Uterus (tissue), 4 donors: Measurements from ENCODE around the gene KCMF1. TPM values are rescaled to one million over a fixed set of nuclear protein-coding genes. Genes with fewer than 3 reads are reported as not detected.

Experiments used
- DNase-seq, 2 donors: peaks; one replicate each; pipeline ENCODE4 v3.0.0-alpha.2; 2019 to 2020
- H3K27ac ChIP-seq, 2 donors: fragments of 200-600 bp; sonication (generic); 1 replicate in 1 of 2; 2 replicates in 1 of 2; pipeline ENCODE4 v1.5.1; 2016 to 2018
- H3K27me3 ChIP-seq, 2 donors: fragments of 200-600 bp; sonication (generic); one replicate each; pipeline ENCODE4 v1.5.1; 2018 to 2019; ENCODE audit warnings: control low read depth in 1 of 2
- H3K36me3 ChIP-seq, 2 donors: fragments of 200-600 bp; sonication (generic); one replicate each; pipeline ENCODE4 v1.5.1; 2019; ENCODE audit warnings: control low read depth in 1 of 2
- H3K4me1 ChIP-seq, 2 donors: fragments of 200-600 bp; sonication (generic); one replicate each; pipeline ENCODE4 v1.5.1; 2018 to 2019; ENCODE audit warnings: control low read depth in 1 of 2
- H3K4me3 ChIP-seq, 2 donors: fragments of 200-600 bp; sonication (generic); 1 replicate in 1 of 2; 2 replicates in 1 of 2; pipeline ENCODE4 v1.5.1; 2018 to 2019; ENCODE audit warnings: mild to moderate bottlenecking in 1 of 2
- H3K9me3 ChIP-seq, 2 donors: fragments of 200-600 bp; sonication (generic); one replicate each; pipeline ENCODE4 v1.5.1; 2019; ENCODE audit warnings: control low read depth in 1 of 2
- CTCF ChIP-seq, 4 experiments: fragments of 200-600 bp in 2 of 4; fragments of 450-650 bp in 2 of 4; sonication (generic) in 2 of 4; IDR thresholded peaks; one replicate each; pipeline ENCODE4 v1.5.1; 2016 to 2019; ENCODE audit warnings: antibody characterized with exemption in 4 of 4, mild to moderate bottlenecking in 2 of 4, moderate library complexity in 1 of 4
- POLR2A ChIP-seq, 2 donors: fragments of 450-650 bp; IDR thresholded peaks; one replicate each; pipeline ENCODE4 v1.6.1; 2016; ENCODE audit warnings: antibody characterized with exemption in 2 of 2, mild to moderate bottlenecking in 1 of 2, moderate library complexity in 1 of 2
- intact Hi-C: fragments of 100-400 bp; cut with DNase I; formaldehyde crosslinking; loops from one replicate; pipeline ENCODE4 v1.15.1; 2023; ENCODE audit warnings: low total_unique reads
- total RNA-seq, 4 donors: library from RNA; depleted of rRNA in 3 of 4; stranded (reverse); fragments of >200 nt in 3 of 4; gene quantifications; one replicate each; pipeline versions ENCODE4 v1.1.0 to v1.2.4, GENCODE V29; 2014 to 2023
- donor health status: DM: yes; HTN: yes; CAD: no.

KCMF1 gene
- total RNA-seq, 4 donors from 2014 or later, result 6.9 to 58.3 (median 35.9) TPM

- intact Hi-C loops, result no loop called here
- no peak for DNase-seq
- Histone ChIP-seq H3K36me3 (no peaks in the 10 kb centered on the region), H3K4me1 (peaks cover 0 to 6% of the 10 kb centered on the region in 2 donors), H3K27ac (no peak overlapping the region), H3K4me3 (no peak overlapping the region), H3K27me3 (no peaks in the 10 kb centered on the region), H3K9me3 (no peaks in the 10 kb centered on the region)
- TF ChIP-seq CTCF (IDR thresholded peaks at IDR 0.05), result no peak
These were observed 14.3 kb upstream of the KCMF1 start for GRCh38 chr2:84956334-84957297.

GRCh38 chr2:84957771-84958134, 13.2 kb upstream of the KCMF1 start:
- H3K27ac ChIP-seq, result no peak overlapping the region
- intact Hi-C loops, result no loop called here
- TF ChIP-seq CTCF (IDR thresholded peaks at IDR 0.05) (no peak), POLR2A (IDR thresholded peaks at IDR 0.05) (no peak)

GRCh38 chr2:84958135-84959059, 12.6 kb upstream of the KCMF1 start:
- Histone ChIP-seq H3K9me3 (no peaks in the 10 kb centered on the region), H3K4me1 (peaks cover 0 to 6% of the 10 kb centered on the region in 2 donors), H3K27me3 (no peaks in the 10 kb centered on the region), H3K4me3 (no peak overlapping the region), H3K36me3 (no peaks in the 10 kb centered on the region), H3K27ac (no peak overlapping the region)
- intact Hi-C loops, result no loop called here
- TF ChIP-seq POLR2A (IDR thresholded peaks at IDR 0.05) (no peak), CTCF (IDR thresholded peaks at IDR 0.05) (no peak)
- DNase-seq, result no peak

More at GRCh38 chr2:84957771-84958134, 13.2 kb upstream of the KCMF1 start:
- no peaks in the 10 kb centered on the region for H3K27me3 ChIP-seq
- H3K36me3 ChIP-seq, result no peaks in the 10 kb centered on the region
- no peak overlapping the region for H3K4me3 ChIP-seq
- no peaks in the 10 kb centered on the region for H3K9me3 ChIP-seq
- peaks cover 0 to 6% of the 10 kb centered on the region in 2 donors for H3K4me1 ChIP-seq
- no peak for DNase-seq

GRCh38 chr2:84959095-84959565, 11.8 kb upstream of the KCMF1 start:
- TF ChIP-seq CTCF (IDR thresholded peaks at IDR 0.05) (no peak), POLR2A (IDR thresholded peaks at IDR 0.05) (no peak)
- intact Hi-C loops, result no loop called here
- DNase-seq, result no peak
- H3K4me3 ChIP-seq, result no peak overlapping the region
- no peaks in the 10 kb centered on the region for H3K27me3 ChIP-seq
- H3K9me3 ChIP-seq, result no peaks in the 10 kb centered on the region
- H3K36me3 ChIP-seq, result no peaks in the 10 kb centered on the region
- no peak overlapping the region for H3K27ac ChIP-seq
- H3K4me1 ChIP-seq, result peaks cover 0 to 6% of the 10 kb centered on the region in 2 donors
